LNCAP (cell line): ENCODE data around the gene POU3F1.

Experiments used
- CTCF ChIP-seq: fragments of 450-650 bp; IDR thresholded peaks from 2 replicates; pipeline ENCODE4 v1.5.1; 2017; ENCODE audit warnings: mild to moderate bottlenecking

Gene POU3F1

GRCh38 chr1:38062361-38063288 is 16.0 kb upstream of the POU3F1 start:
- TF ChIP-seq CTCF, result no peak

- TF ChIP-seq CTCF, result no peak
Measured at GRCh38 chr1:38061883-38062328, 15.3 kb upstream of the POU3F1 start.

DNA sequence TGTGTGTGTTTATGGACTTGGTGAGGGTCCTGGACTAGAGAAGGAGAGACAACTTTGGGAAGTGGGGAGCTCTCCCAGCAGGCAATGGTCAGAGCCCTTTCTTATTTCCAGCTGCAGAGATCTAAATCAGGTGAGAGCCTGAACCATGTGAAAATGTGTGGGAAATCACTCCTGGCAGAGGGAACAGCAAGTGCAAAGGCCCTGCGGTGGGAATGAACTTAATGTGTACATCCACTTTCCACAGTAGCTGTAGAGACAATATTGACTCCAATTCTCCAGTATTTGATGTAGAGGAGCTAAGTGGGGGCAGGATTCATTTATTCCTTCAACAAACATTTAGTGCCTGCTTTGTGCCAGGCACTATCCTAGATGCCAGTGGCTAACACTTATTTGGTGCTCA is 14.7 kb upstream of the POU3F1 start:
- no peak for TF ChIP-seq CTCF

DNA sequence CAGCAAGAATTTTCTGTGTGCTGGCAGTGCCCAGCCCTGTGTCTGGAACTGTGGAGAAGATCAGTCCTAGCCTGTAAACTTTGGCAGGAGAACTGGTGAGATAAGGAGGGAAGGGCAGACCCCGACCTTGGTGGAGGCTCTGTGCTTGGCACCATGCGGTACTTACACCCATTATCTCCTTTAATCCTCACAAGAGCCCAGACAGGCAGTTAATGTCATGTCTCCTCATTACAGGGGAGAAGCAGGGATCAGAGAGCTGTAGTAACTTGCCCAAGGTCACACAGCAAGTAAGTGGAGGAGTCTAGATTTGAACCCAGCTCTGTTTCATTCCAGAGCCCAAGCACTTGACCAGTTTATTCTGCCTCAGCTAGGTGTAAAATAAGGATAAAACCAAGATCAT is 13.9 kb upstream of the POU3F1 start:
- TF ChIP-seq CTCF, result no peak

- TF ChIP-seq CTCF, result no peak
Measured at GRCh38 chr1:38059635-38060250, 13.2 kb upstream of the POU3F1 start.

- no peak for TF ChIP-seq CTCF
Measured at GRCh38 chr1:38055965-38056364, 9.4 kb upstream of the POU3F1 start.

DNA sequence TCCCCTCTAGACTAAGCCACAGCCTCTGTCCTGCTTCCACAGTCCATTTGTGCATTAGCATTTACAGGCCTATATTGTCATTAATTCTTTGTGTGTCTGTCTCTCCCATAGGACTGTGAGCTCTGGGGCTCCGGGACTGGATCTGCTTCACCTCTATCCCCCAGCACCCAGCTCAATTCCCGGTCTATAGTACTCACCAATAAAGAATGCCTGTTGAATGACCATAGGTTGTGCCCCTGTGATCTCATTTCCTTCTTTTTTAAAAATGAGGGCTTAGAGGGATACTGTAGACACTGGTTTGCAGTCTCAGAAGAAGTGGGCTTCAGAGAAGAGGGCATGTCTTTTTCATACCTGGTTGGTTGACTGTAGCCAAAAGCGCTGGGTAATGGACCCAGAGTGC is 8.8 kb upstream of the POU3F1 start:
- no peak for TF ChIP-seq CTCF
